Neural progenitor cell (in vitro differentiated cells): ENCODE results near the gene CXXC4.

ENCODE experiments used
- EZH2phosphoT487 ChIP-seq: fragments of 200-600 bp; sonication (generic); IDR thresholded peaks from 2 replicates; pipeline ENCODE4 v1.6.1; 2017; ENCODE audit warnings: antibody characterized with exemption
- TF ChIP-seq, protein P1 (sequence below): fragments of 200-600 bp; sonication (generic); IDR thresholded peaks from 2 replicates; pipeline ENCODE4 v1.5.1; 2017; ENCODE audit warnings: antibody characterized with exemption, mild to moderate bottlenecking

- TF ChIP-seq, protein P1, sequence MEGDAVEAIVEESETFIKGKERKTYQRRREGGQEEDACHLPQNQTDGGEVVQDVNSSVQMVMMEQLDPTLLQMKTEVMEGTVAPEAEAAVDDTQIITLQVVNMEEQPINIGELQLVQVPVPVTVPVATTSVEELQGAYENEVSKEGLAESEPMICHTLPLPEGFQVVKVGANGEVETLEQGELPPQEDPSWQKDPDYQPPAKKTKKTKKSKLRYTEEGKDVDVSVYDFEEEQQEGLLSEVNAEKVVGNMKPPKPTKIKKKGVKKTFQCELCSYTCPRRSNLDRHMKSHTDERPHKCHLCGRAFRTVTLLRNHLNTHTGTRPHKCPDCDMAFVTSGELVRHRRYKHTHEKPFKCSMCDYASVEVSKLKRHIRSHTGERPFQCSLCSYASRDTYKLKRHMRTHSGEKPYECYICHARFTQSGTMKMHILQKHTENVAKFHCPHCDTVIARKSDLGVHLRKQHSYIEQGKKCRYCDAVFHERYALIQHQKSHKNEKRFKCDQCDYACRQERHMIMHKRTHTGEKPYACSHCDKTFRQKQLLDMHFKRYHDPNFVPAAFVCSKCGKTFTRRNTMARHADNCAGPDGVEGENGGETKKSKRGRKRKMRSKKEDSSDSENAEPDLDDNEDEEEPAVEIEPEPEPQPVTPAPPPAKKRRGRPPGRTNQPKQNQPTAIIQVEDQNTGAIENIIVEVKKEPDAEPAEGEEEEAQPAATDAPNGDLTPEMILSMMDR = no peak
- no peak for TF ChIP-seq EZH2phosphoT487
These were observed 509 bp downstream of the CXXC4 start for GRCh38 chr4:104494185-104494584.
